PC-9 (cell line): Measurements from ENCODE around the gene RPTOR. TPM values are rescaled to one million over a fixed set of nuclear protein-coding genes. Genes with fewer than 3 reads are reported as not detected.

Experiments used
- BruUV-seq: library from RNA; stranded (reverse); fragments of 400-500 nt; replicated peaks from 2 replicates; lab custom pipeline; 2021; lab: Mats Ljungman, UMichigan
- CTCF ChIA-PET: fragments of 300-600 bp; sonication (Branson Sonifier 250); formaldehyde crosslinking; loops from one replicate; lab custom pipeline; 2022; ENCODE audit warnings: antibody characterized with exemption; lab: Charles Lee
- POLR2A ChIA-PET: fragments of 300-600 bp; sonication (Branson Sonifier 250); formaldehyde crosslinking; loops from one replicate; lab custom pipeline; 2022; ENCODE audit warnings: antibody characterized with exemption; ENCODE audit not compliant: unreplicated experiment; lab: Charles Lee
- DNase-seq, 2 experiments: peaks; one replicate each; pipeline versions ENCODE4 v3.0.0 to v3.0.0-alpha.2; 2015 to 2022; ENCODE audit warnings: mixed read lengths in 1 of 2
- H2AFZ ChIP-seq: fragments of 200-600 bp; sonication (generic); 2 replicates; pipeline ENCODE4 v1.8.1; 2017; ENCODE audit warnings: antibody characterized with exemption
- H3F3A ChIP-seq: fragments of 200-600 bp; sonication (generic); 2 replicates; pipeline ENCODE4 v1.8.1; 2017; ENCODE audit warnings: antibody characterized with exemption, mild to moderate bottlenecking, low read depth; ENCODE audit not compliant: insufficient read depth
- H3K27ac ChIP-seq: fragments of 200-600 bp; sonication (generic); 2 replicates; pipeline ENCODE4 v1.6.1; 2016; ENCODE audit warnings: mixed run types
- H3K27me3 ChIP-seq: fragments of 200-600 bp; sonication (generic); 2 replicates; pipeline ENCODE4 v1.6.1; 2016; ENCODE audit warnings: low read depth, mixed run types; ENCODE audit not compliant: insufficient read depth
- H3K36me3 ChIP-seq: fragments of 200-600 bp; sonication (generic); 2 replicates; pipeline ENCODE4 v1.6.1; 2016; ENCODE audit warnings: low read depth, mixed run types
- H3K4me1 ChIP-seq: fragments of 200-600 bp; sonication (generic); replicated peaks from 2 replicates; pipeline ENCODE4 v1.6.1; 2016; ENCODE audit warnings: mixed run types; ENCODE audit not compliant: insufficient read depth
- H3K4me2 ChIP-seq: fragments of 200-600 bp; sonication (generic); 2 replicates; pipeline ENCODE4 v1.6.1; 2017; ENCODE audit warnings: mixed run types
- H3K4me3 ChIP-seq: fragments of 200-600 bp; sonication (generic); 2 replicates; pipeline ENCODE4 v1.6.1; 2016; ENCODE audit warnings: mixed run types
- H3K79me2 ChIP-seq: fragments of 200-600 bp; sonication (generic); 2 replicates; pipeline ENCODE4 v1.6.1; 2017; ENCODE audit warnings: low read depth, mixed run types
- H3K9me2 ChIP-seq: fragments of 200-600 bp; sonication (generic); 2 replicates; pipeline ENCODE4 v1.8.1; 2017; ENCODE audit warnings: mild to moderate bottlenecking; ENCODE audit not compliant: insufficient read depth
- H3K9me3 ChIP-seq: fragments of 200-600 bp; sonication (generic); 2 replicates; pipeline ENCODE4 v1.8.1; 2016; ENCODE audit warnings: low read depth; ENCODE audit not compliant: insufficient read depth
- H4K20me1 ChIP-seq: fragments of 200-600 bp; sonication (generic); 2 replicates; pipeline ENCODE4 v1.8.1; 2017; ENCODE audit not compliant: insufficient read depth
- CTCF ChIP-seq: fragments of 200-600 bp; sonication (generic); conservative IDR thresholded peaks from 2 replicates; pipeline ENCODE4 v1.6.1; 2017; ENCODE audit warnings: mixed run types, antibody characterized with exemption, mild to moderate bottlenecking, moderate library complexity
- EZH2 ChIP-seq: fragments of 200-600 bp; sonication (generic); IDR thresholded peaks from 2 replicates; pipeline ENCODE4 v1.8.0; 2017; ENCODE audit warnings: antibody characterized with exemption, low read depth
- intact Hi-C: fragments of 100-400 bp; cut with micrococcal nuclease; formaldehyde crosslinking; loops from one replicate; pipeline ENCODE4 v1.10.0; 2022; ENCODE audit not compliant: unreplicated experiment
- total RNA-seq: library from RNA; stranded (reverse); gene quantifications from 2 replicates; pipeline ENCODE4 v1.2.3, GENCODE V29; 2021

RPTOR gene
- total RNA-seq, 1 experiment from 2014 or later = 50.8 TPM

GRCh38 chr17:80836658-80836965, 292.0 kb downstream of the RPTOR start:
- Histone ChIP-seq H3K4me1 (peaks cover 8% of the 10 kb centered on the region), H3K27me3 (no peaks in the 10 kb centered on the region), H3K4me3 (no peak overlapping the region), H3F3A (peaks cover 8% of the 10 kb centered on the region), H3K79me2 (no peaks in the 10 kb centered on the region), H3K27ac (no peak overlapping the region), H3K4me2 (no peak overlapping the region), H4K20me1 (no peaks in the 10 kb centered on the region), H3K9me3 (no peaks in the 10 kb centered on the region), H3K36me3 (no peaks in the 10 kb centered on the region), H2AFZ (no peak overlapping the region), H3K9me2 (no peaks in the 10 kb centered on the region)
- no peak for DNase-seq
- BruUV-seq = no TSS peak
- ChIA-PET POLR2A (no interaction called here), CTCF (no interaction called here)
- TF ChIP-seq CTCF (no peak), EZH2 (no peak)
- intact Hi-C loops = no loop called here

DNA sequence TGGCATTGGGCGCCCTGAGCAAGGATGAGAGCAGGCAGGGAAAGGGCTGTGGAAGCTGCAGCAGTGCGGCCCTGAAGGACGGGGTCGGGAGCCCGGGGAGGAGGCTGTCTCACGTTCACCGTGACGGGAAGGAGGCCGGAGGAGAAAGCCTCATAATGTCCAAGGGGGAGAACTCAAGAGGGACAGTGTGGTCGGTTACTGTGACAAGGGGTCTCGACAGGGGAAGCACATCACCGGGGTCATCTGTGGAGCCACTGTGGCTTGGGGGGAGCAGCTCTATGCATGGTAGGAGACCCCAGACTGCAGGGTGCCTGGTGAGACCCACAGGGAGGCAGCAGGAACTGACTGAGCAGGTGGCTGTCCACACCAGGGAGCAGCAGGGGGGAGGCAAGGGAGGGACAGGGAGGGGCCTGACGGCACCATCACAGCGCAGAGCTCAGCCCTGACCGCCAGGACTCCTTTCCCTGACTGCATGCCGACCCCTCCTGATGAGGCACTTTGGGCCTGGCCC, 292.4 kb downstream of the RPTOR start:
- no peak overlapping the region for H2AFZ ChIP-seq
- no peak for TF ChIP-seq CTCF
- no peak for TF ChIP-seq EZH2
- H3K27me3 ChIP-seq = no peaks in the 10 kb centered on the region
- H3K4me1 ChIP-seq = peaks cover 8% of the 10 kb centered on the region
- H3K4me2 ChIP-seq = no peak overlapping the region
- H3F3A ChIP-seq = peaks cover 8% of the 10 kb centered on the region
- CTCF ChIA-PET = no interaction called here
- no peak overlapping the region for H3K4me3 ChIP-seq
- no peaks in the 10 kb centered on the region for H3K9me3 ChIP-seq
- BruUV-seq = no TSS peak
- H3K27ac ChIP-seq = no peak overlapping the region
- H3K79me2 ChIP-seq = no peaks in the 10 kb centered on the region
- no peak for DNase-seq
- H3K9me2 ChIP-seq = no peaks in the 10 kb centered on the region
- H4K20me1 ChIP-seq = no peaks in the 10 kb centered on the region
- POLR2A ChIA-PET = no interaction called here
- intact Hi-C loops = no loop called here
- H3K36me3 ChIP-seq = no peaks in the 10 kb centered on the region

- Histone ChIP-seq H3K27ac (no peak overlapping the region), H3K27me3 (no peaks in the 10 kb centered on the region), H3K4me3 (no peak overlapping the region), H3K9me2 (no peaks in the 10 kb centered on the region), H3K36me3 (no peaks in the 10 kb centered on the region), H4K20me1 (no peaks in the 10 kb centered on the region), H3K9me3 (no peaks in the 10 kb centered on the region), H2AFZ (no peak overlapping the region), H3K4me2 (no peak overlapping the region), H3F3A (peaks cover 4% of the 10 kb centered on the region), H3K79me2 (no peaks in the 10 kb centered on the region), H3K4me1 (peaks cover 1% of the 10 kb centered on the region)
- CTCF ChIA-PET = no interaction called here
- POLR2A ChIA-PET = no interaction called here
- no TSS peak for BruUV-seq
- no peak for TF ChIP-seq EZH2
- TF ChIP-seq CTCF = no peak
- no peak for DNase-seq
- intact Hi-C loops = no loop called here
These were observed 293.1 kb downstream of the RPTOR start for GRCh38 chr17:80837711-80838110.
